ENCODE results near the gene CELA2A. TPM values are rescaled to one million over a fixed set of nuclear protein-coding genes. Genes with fewer than 3 reads are reported as not detected.
"Not testable (repeated sequence)": the region's sequence is repeated elsewhere in the genome, so short reads cannot be mapped to it uniquely, and the experiment has no call there.

Gene CELA2A
- total RNA-seq, 1 donor from 2014 or later = 0.74 TPM

DNA sequence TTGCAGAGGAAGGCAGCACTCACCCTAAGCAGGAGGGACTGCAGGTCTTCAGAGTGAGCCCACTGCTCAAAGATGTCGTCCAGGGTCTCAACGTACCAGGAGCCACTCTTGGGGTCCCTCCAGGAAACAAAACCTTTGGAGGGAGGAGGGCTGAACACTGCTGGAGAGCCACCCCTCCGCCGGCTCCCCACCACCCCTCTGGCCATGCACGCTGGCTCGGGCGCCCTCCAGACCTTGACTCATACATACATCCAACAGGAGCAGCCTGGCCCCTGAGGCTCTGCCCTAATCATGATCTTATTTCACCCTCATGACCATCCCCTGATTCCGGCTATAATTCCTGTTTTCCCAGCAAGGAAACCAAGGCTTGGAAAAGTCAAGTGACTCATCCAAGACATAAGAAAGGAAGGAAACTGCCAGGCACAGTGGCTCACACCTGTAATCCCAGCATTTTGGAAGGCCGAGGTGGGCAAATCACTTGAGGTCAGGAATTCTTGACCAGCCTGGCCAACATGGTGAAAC lies 37.4 kb downstream of the CELA2A start:
- DNase-seq (ENCODE audit: low spot score) = no peak

GRCh38 chr1:15500184-15501178 lies 43.9 kb downstream of the CELA2A start:
- no peak for DNase-seq (ENCODE audit: low spot score)

DNA sequence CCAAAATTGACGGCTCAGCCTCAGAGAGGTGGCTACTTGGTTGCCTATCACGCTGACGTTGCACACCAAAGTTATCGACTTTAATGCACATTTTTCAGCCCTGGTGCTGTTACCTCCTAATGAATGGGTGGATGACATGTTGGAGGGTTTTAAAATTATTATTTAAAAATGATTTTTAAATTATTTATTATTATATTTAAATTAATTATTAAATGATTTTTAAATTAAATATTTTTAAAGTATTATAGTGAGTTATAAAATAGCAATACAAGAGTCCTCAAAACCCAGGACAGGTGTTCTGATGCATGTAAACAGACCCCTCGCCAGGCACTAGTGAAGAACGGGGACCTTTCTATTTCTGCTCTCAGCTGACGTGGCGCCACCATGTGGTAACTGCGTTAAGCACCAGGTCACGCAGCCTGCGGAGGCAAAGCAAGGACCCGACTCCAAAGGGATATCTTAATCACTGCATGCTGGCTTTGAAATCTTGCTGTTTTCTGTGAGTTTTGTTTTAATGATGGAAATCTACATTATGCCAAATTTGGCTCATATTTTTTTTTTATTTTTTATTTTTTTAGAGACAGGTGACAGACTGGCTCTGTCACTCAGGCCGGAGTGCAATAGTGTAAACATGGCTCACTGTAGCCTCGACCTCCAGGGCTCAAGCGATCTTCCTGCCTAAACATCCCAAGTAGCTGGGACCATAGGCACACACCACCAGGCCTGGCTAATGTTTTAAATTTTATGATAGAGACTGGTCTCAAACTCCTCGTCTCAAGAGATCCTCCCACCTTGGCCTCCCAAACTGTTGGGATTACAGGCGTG lies 44.9 kb downstream of the CELA2A start:
- no peak for DNase-seq (ENCODE audit: low spot score)

- no peak for DNase-seq (ENCODE audit: low spot score)
Observed at GRCh38 chr1:15504436-15504835, 47.9 kb downstream of the CELA2A start.

DNA sequence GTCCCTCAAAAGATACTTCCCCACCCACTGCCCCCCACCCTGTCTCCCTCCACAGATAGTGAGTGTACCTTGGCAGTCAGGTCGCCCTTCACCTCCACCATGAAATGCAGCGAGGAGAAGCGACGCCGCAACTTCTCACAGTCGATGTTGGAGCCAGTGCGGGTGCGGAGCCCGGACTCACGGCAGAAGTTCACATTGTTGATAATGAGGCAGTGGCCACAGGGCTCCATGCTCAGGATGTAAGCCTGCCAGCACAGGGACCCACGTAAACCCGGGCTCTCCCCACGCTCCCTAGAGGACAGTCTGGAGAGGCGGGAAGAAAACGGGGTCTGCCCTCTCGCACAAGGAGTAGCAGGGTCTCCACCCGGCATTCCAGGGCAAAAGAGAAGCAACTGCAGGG lies 50.3 kb downstream of the CELA2A start:
- DNase-seq (ENCODE audit: low spot score) = no peak

GRCh38 chr1:15507278-15507677 lies 50.7 kb downstream of the CELA2A start:
- no peak for DNase-seq (ENCODE audit: low spot score)

DNA sequence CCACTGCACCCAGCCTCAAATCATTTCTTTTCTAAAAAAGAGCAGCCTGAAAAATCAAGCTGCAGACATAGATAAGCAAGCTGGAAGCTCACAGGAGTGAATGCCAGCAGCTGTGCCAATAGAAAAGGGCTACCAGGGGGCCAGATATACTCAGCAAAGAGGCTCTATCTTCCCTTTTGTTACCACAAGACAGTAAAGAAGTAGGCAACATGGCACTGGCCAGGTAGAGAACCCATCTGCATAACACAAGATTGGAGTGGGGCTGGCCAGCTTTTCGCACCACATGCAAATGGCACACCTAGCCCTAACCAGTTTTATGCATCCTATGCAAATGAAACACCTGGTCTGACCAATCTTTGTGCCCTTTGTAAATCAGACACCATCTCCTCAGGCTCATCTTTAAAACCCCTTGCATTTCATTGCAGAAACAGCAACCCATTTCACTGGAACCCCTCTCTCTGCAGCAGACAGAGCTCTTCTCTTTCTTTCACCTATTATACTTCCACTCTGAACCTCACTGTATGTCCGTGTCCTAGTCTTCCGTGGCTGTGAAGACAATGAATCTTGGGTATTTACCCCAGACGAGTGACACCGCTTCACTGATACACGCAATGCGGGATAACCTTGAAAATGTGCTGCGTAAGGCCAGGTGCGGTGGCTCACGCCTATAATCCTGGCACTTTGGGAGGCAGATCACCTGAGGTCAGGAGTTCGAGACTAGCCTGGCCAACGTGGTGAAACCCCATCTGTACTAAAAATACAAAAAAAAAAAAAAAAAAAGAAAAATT lies 52.4 kb downstream of the CELA2A start:
- DNase-seq (ENCODE audit: low spot score) = peak; percentile 64

DNA sequence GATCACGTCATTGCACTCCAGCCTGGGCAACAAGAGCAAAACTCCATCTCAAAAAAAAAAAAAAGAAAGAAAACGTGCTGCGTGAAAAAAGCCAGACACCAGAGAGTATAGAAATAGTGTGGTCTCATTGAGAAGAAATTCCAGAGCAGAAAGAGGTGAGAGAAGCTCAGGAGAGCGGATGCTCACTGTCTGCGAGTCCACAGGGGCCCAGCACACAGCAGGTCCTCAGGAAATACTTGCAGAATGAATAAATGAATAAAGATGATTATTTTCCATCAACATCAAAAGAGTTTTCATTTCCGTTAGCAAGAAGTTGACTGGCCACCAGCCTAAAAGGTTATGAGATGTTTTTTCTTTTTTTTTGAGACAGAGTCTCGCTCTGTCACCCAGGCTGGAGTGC lies 53.1 kb downstream of the CELA2A start:
- DNase-seq (ENCODE audit: low spot score) = no peak

DNA sequence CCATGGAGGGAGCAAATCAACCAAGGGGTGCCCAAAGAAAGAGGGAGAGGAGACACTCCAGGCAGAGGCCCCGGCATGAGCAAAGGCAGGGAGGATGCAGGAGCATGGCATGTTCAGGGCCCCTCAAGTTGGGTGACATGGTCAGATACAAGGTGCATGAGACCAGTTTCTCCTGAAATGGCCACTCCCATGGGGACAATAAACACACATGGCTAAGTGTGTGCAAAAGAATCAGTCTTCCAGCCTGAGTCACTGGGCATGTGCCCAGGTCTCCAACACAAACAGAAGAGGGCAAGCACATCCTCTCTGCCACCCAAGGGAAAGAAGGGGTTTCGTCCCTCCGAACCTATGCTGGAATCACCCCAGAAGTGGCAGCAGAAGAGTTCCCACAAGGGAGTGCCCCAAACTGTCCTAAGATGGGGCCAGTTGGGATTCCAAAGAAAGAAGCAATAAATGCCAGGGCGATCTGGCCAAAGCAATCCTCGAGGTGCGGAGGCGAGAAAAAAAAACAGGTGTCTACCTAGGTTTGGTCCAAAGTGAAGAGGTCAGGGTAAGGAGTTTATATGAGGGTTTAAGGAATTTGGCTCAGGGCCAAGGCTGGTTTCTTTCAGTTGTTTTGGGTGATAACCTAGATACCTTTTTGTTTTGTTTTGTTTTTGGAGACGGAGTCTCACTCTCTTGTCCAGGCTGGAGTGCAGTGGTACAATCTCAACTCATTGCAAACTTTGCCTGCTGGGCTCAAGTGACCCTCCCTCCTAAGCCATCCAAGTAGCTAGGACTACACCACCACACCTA lies 54.3 kb downstream of the CELA2A start:
- DNase-seq (ENCODE audit: low spot score) = peak; percentile 41

DNA sequence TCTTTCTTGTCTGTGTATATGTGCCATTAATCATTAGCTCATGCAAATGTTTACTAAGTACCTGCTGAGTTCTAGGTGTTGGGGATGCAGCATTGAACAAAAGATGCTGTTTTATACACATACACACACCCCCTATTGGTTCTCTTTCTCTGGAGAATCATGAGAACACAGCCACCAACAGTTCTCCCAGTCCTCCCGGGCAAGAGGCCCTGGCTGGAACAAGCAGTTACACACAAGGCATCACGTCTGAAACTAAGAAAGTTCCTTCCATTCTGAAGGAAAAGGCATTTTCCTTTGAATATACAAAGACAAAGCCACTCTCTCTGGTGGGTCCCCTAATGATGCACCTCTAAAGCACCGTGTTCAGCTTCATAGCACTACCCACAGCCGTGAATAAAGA lies 56.7 kb downstream of the CELA2A start:
- DNase-seq (ENCODE audit: low spot score) = no peak

GRCh38 chr1:15513919-15514318 lies 57.4 kb downstream of the CELA2A start:
- DNase-seq (ENCODE audit: low spot score) = peak; percentile 49

GRCh38 chr1:15514557-15514956 lies 58.0 kb downstream of the CELA2A start:
- DNase-seq (ENCODE audit: low spot score) = not testable (repeated sequence)

- DNase-seq (ENCODE audit: low spot score) = no peak
Observed at GRCh38 chr1:15515022-15515663, 58.6 kb downstream of the CELA2A start.

GRCh38 chr1:15519625-15520024 lies 63.1 kb downstream of the CELA2A start:
- no peak for DNase-seq (ENCODE audit: low spot score)

- peak; percentile 65 for DNase-seq (ENCODE audit: low spot score)
Observed at GRCh38 chr1:15521206-15521906, 64.8 kb downstream of the CELA2A start.

Measured in mesenteric fat pad (tissue), 1 donor.